Measurements from ENCODE around the gene SYTL3.
"Not testable (repeated sequence)": the region's sequence is repeated elsewhere in the genome, so short reads cannot be mapped to it uniquely, and the experiment has no call there.

SYTL3 gene

GRCh38 chr6:158649289-158650143 lies at the start of gene SYTL3:
Gene SYTL3, plus strand, starts transcription at chr6:158650054. Its CDS starts 13,215 bp downstream, at chr6:158663269.
- DNase-seq (ENCODE audit: low read depth): peak; percentile 70

GRCh38 chr6:158603261-158604047 lies 46.4 kb upstream of the SYTL3 start:
- DNase-seq (ENCODE audit: low read depth): no peak

GRCh38 chr6:158604048-158604406 lies 45.8 kb upstream of the SYTL3 start:
- DNase-seq (ENCODE audit: low read depth): no peak

GRCh38 chr6:158605266-158605878 lies 44.5 kb upstream of the SYTL3 start:
- DNase-seq (ENCODE audit: low read depth): peak; percentile 74

GRCh38 chr6:158606011-158606410 lies 43.8 kb upstream of the SYTL3 start:
- DNase-seq (ENCODE audit: low read depth): not testable (repeated sequence)

- DNase-seq (ENCODE audit: low read depth): no peak
These were observed 42.9 kb upstream of the SYTL3 start for GRCh38 chr6:158606935-158607334.

- peak; percentile 38 for DNase-seq (ENCODE audit: low read depth)
These were observed 42.3 kb upstream of the SYTL3 start for GRCh38 chr6:158607411-158608170.

GRCh38 chr6:158608221-158608620 lies 41.6 kb upstream of the SYTL3 start:
- DNase-seq (ENCODE audit: low read depth): no peak

- DNase-seq (ENCODE audit: low read depth): no peak
These were observed 40.2 kb upstream of the SYTL3 start for GRCh38 chr6:158609455-158610155.

- DNase-seq (ENCODE audit: low read depth): no peak
These were observed 39.4 kb upstream of the SYTL3 start for GRCh38 chr6:158610319-158610968.

GRCh38 chr6:158611039-158611438 lies 38.8 kb upstream of the SYTL3 start:
- no peak for DNase-seq (ENCODE audit: low read depth)

- no peak for DNase-seq (ENCODE audit: low read depth)
These were observed 38.1 kb upstream of the SYTL3 start for GRCh38 chr6:158611541-158612370.

- DNase-seq (ENCODE audit: low read depth): not testable (repeated sequence)
These were observed 35.2 kb upstream of the SYTL3 start for GRCh38 chr6:158614606-158615005.

GRCh38 chr6:158618289-158618688 lies 31.6 kb upstream of the SYTL3 start:
- not testable (repeated sequence) for DNase-seq (ENCODE audit: low read depth)

- no peak for DNase-seq (ENCODE audit: low read depth)
These were observed 29.7 kb upstream of the SYTL3 start for GRCh38 chr6:158619922-158620801.

GRCh38 chr6:158620963-158621693 lies 28.7 kb upstream of the SYTL3 start:
- DNase-seq (ENCODE audit: low read depth): no peak

GRCh38 chr6:158621694-158622544 lies 27.9 kb upstream of the SYTL3 start:
- no peak for DNase-seq (ENCODE audit: low read depth)

All from iris pigment epithelial cell (primary cell).